ENCODE measurements around the gene ZNF580.

The ZNF580 gene

GRCh38 chr19:55663846-55664536 is 23.2 kb downstream of the ZNF580 start:
- DNase-seq (ENCODE audit: low read depth), result no peak

GRCh38 chr19:55666343-55667005 is 25.7 kb downstream of the ZNF580 start:
- DNase-seq (ENCODE audit: low read depth), result no peak

- DNase-seq (ENCODE audit: low read depth), result no peak
Measured at GRCh38 chr19:55667006-55667381, 26.2 kb downstream of the ZNF580 start.

GRCh38 chr19:55667511-55667910 is 26.7 kb downstream of the ZNF580 start:
- no peak for DNase-seq (ENCODE audit: low read depth)

GRCh38 chr19:55667958-55668357 is 27.2 kb downstream of the ZNF580 start:
- DNase-seq (ENCODE audit: low read depth), result no peak

GRCh38 chr19:55668603-55669348 is 28.0 kb downstream of the ZNF580 start:
- no peak for DNase-seq (ENCODE audit: low read depth)

- no peak for DNase-seq (ENCODE audit: low read depth)
Measured at GRCh38 chr19:55669418-55670279, 28.8 kb downstream of the ZNF580 start.

GRCh38 chr19:55670280-55671053 is 29.7 kb downstream of the ZNF580 start:
- no peak for DNase-seq (ENCODE audit: low read depth)

- DNase-seq (ENCODE audit: low read depth), result no peak
Measured at GRCh38 chr19:55671054-55671378, 30.2 kb downstream of the ZNF580 start.

- DNase-seq (ENCODE audit: low read depth), result no peak
Measured at GRCh38 chr19:55672418-55672817, 31.6 kb downstream of the ZNF580 start.

GRCh38 chr19:55673465-55673864 is 32.7 kb downstream of the ZNF580 start:
- DNase-seq (ENCODE audit: low read depth), result no peak

GRCh38 chr19:55673889-55674288 is 33.1 kb downstream of the ZNF580 start:
- DNase-seq (ENCODE audit: low read depth), result no peak

GRCh38 chr19:55674459-55674840 is 33.6 kb downstream of the ZNF580 start:
- DNase-seq (ENCODE audit: low read depth), result no peak

- peak; percentile 97 for DNase-seq (ENCODE audit: low read depth)
Measured at GRCh38 chr19:55674841-55675660, 34.2 kb downstream of the ZNF580 start, which contains the start of gene EPN1. Gene EPN1, plus strand, starts transcription at chr19:55675226. Its CDS starts 3,402 bp downstream, at chr19:55678628.

GRCh38 chr19:55675661-55676354 is 35.0 kb downstream of the ZNF580 start:
- DNase-seq (ENCODE audit: low read depth), result no peak

- no peak for DNase-seq (ENCODE audit: low read depth)
Measured at GRCh38 chr19:55676383-55676782, 35.6 kb downstream of the ZNF580 start.

GRCh38 chr19:55676889-55677505 is 36.2 kb downstream of the ZNF580 start:
- no peak for DNase-seq (ENCODE audit: low read depth)

- DNase-seq (ENCODE audit: low read depth), result no peak
Measured at GRCh38 chr19:55677572-55678028, 36.8 kb downstream of the ZNF580 start.

- DNase-seq (ENCODE audit: low read depth), result no peak
Measured at GRCh38 chr19:55678121-55678671, 37.4 kb downstream of the ZNF580 start.
